ENCODE results near the gene CIDEA.

Gene CIDEA

DNA sequence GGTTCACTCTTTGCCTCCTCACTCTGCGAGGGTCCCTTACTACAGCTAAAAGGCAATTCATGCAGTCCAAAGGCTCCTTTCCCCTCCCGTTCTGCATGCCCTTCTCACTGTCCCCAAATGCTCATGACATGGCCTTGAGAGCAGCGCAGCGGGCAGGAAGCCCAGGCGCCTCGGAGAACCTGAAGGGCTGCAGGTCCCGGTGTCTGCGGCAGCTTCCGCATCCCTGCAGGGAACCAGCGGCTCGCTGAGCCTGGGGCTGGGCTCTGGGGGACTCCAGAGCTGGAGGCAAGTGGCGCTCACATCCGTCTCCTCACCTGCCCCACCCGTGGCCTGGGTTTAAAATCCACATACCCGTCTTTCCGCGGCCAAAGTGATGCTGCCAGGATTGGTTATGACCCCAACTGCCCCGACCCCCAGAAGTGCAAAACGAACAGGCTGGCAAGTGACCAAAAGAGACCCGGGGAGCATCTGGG, 462 bp upstream of the CIDEA start:
- H3K4me3 ChIP-seq (ENCODE audit: insufficient read depth, low read length, poor library complexity, severe bottlenecking) = no peak overlapping the region
- TF ChIP-seq EZH2phosphoT487 (conservative IDR thresholded peaks at IDR 0.05; ENCODE audit: low read length) = no peak
- TF ChIP-seq, protein P1, sequence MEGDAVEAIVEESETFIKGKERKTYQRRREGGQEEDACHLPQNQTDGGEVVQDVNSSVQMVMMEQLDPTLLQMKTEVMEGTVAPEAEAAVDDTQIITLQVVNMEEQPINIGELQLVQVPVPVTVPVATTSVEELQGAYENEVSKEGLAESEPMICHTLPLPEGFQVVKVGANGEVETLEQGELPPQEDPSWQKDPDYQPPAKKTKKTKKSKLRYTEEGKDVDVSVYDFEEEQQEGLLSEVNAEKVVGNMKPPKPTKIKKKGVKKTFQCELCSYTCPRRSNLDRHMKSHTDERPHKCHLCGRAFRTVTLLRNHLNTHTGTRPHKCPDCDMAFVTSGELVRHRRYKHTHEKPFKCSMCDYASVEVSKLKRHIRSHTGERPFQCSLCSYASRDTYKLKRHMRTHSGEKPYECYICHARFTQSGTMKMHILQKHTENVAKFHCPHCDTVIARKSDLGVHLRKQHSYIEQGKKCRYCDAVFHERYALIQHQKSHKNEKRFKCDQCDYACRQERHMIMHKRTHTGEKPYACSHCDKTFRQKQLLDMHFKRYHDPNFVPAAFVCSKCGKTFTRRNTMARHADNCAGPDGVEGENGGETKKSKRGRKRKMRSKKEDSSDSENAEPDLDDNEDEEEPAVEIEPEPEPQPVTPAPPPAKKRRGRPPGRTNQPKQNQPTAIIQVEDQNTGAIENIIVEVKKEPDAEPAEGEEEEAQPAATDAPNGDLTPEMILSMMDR (IDR thresholded peaks at IDR 0.05; ENCODE audit: insufficient read depth, low read length, poor library complexity, severe bottlenecking) = no peak
- no peaks in the 10 kb centered on the region for H3K27me3 ChIP-seq (ENCODE audit: low read length)
- H2AFZ ChIP-seq (ENCODE audit: low read depth, low read length, severe bottlenecking) = no peak overlapping the region
- H3K27ac ChIP-seq (ENCODE audit: low read depth, low read length) = no peak overlapping the region
- no peaks in the 10 kb centered on the region for H3K9me2 ChIP-seq (replicated peaks; ENCODE audit: insufficient read depth, low read length)
- no peak overlapping the region for H3K9ac ChIP-seq (ENCODE audit: low read length)
- H3K79me2 ChIP-seq (ENCODE audit: insufficient read depth, low read length) = no peaks in the 10 kb centered on the region
- H3K36me3 ChIP-seq (ENCODE audit: low read length) = no peaks in the 10 kb centered on the region
- H4K20me1 ChIP-seq (ENCODE audit: low read depth, low read length) = no peaks in the 10 kb centered on the region
- no peak overlapping the region for H3K4me2 ChIP-seq (ENCODE audit: low read depth, low read length, poor library complexity, severe bottlenecking)
- no peaks in the 10 kb centered on the region for H3F3A ChIP-seq (ENCODE audit: insufficient read depth)
- H3K9me3 ChIP-seq (ENCODE audit: insufficient read depth, low read length) = no peaks in the 10 kb centered on the region

- no peak overlapping the region for H3K4me2 ChIP-seq (ENCODE audit: low read depth, low read length, poor library complexity, severe bottlenecking)
- H3K9me2 ChIP-seq (replicated peaks; ENCODE audit: insufficient read depth, low read length) = no peaks in the 10 kb centered on the region
- no peak overlapping the region for H3K27ac ChIP-seq (ENCODE audit: low read depth, low read length)
- no peak overlapping the region for H3K4me3 ChIP-seq (ENCODE audit: insufficient read depth, low read length, poor library complexity, severe bottlenecking)
- H3K36me3 ChIP-seq (ENCODE audit: low read length) = no peaks in the 10 kb centered on the region
- no peaks in the 10 kb centered on the region for H4K20me1 ChIP-seq (ENCODE audit: low read depth, low read length)
- no peak overlapping the region for H2AFZ ChIP-seq (ENCODE audit: low read depth, low read length, severe bottlenecking)
- H3K9ac ChIP-seq (ENCODE audit: low read length) = no peak overlapping the region
- H3K9me3 ChIP-seq (ENCODE audit: insufficient read depth, low read length) = no peaks in the 10 kb centered on the region
- no peaks in the 10 kb centered on the region for H3K79me2 ChIP-seq (ENCODE audit: insufficient read depth, low read length)
- no peak for TF ChIP-seq EZH2phosphoT487 (conservative IDR thresholded peaks at IDR 0.05; ENCODE audit: low read length)
- TF ChIP-seq, protein P1 (IDR thresholded peaks at IDR 0.05; ENCODE audit: insufficient read depth, low read length, poor library complexity, severe bottlenecking) = no peak
- H3F3A ChIP-seq (ENCODE audit: insufficient read depth) = no peaks in the 10 kb centered on the region
- H3K27me3 ChIP-seq (ENCODE audit: low read length) = no peaks in the 10 kb centered on the region
Observed at GRCh38 chr18:12254820-12255511, 805 bp downstream of the CIDEA start.

GRCh38 chr18:12255626-12256026, 1.5 kb downstream of the CIDEA start:
- H3K27ac ChIP-seq (ENCODE audit: low read depth, low read length) = no peak overlapping the region

More at GRCh38 chr18:12255626-12256026, 1.5 kb downstream of the CIDEA start:
- Histone ChIP-seq H3K79me2 (ENCODE audit: insufficient read depth, low read length) (no peaks in the 10 kb centered on the region), H3K9ac (ENCODE audit: low read length) (no peak overlapping the region), H3K9me3 (ENCODE audit: insufficient read depth, low read length) (no peaks in the 10 kb centered on the region), H3K4me3 (ENCODE audit: insufficient read depth, low read length, poor library complexity, severe bottlenecking) (no peak overlapping the region), H3K27me3 (ENCODE audit: low read length) (no peaks in the 10 kb centered on the region), H3K9me2 (replicated peaks; ENCODE audit: insufficient read depth, low read length) (no peaks in the 10 kb centered on the region), H3K36me3 (ENCODE audit: low read length) (no peaks in the 10 kb centered on the region), H3F3A (ENCODE audit: insufficient read depth) (no peaks in the 10 kb centered on the region), H2AFZ (ENCODE audit: low read depth, low read length, severe bottlenecking) (no peak overlapping the region), H3K4me2 (ENCODE audit: low read depth, low read length, poor library complexity, severe bottlenecking) (no peak overlapping the region), H4K20me1 (ENCODE audit: low read depth, low read length) (no peaks in the 10 kb centered on the region)
- TF ChIP-seq, protein P1 (IDR thresholded peaks at IDR 0.05; ENCODE audit: insufficient read depth, low read length, poor library complexity, severe bottlenecking) = no peak
- TF ChIP-seq EZH2phosphoT487 (conservative IDR thresholded peaks at IDR 0.05; ENCODE audit: low read length) = no peak

All from SU-DHL-6 (cell line).